ENCODE measurements around the gene SPO11. TPM values are rescaled to one million over a fixed set of nuclear protein-coding genes. Genes with fewer than 3 reads are reported as not detected.

SPO11 gene
- total RNA-seq, 1 experiment from 2014 or later, result not detected

GRCh38 chr20:57341663-57342062, 12.1 kb downstream of the SPO11 start:
- H3K27me3 ChIP-seq (ENCODE audit: insufficient read depth, low read length), result no peaks in the 10 kb centered on the region
- H3K4me3 Mint-ChIP-seq, result no peak overlapping the region
- H4K5ac ChIP-seq (ENCODE audit: insufficient read length, low read depth, low read length), result no peak overlapping the region
- H3K4ac ChIP-seq (ENCODE audit: low read depth, low read length), result no peak overlapping the region
- peaks cover 9% of the 10 kb centered on the region for H3K27me3 Mint-ChIP-seq (ENCODE audit: low read depth)
- H3K4me1 ChIP-seq (ENCODE audit: insufficient read depth, low read length), result no peaks in the 10 kb centered on the region
- no peaks in the 10 kb centered on the region for H3K79me1 ChIP-seq (ENCODE audit: insufficient read depth, low read depth, low read length, poor library complexity, severe bottlenecking)
- H2BK15ac ChIP-seq (ENCODE audit: low read depth, low read length), result no peak overlapping the region
- no peaks in the 10 kb centered on the region for H3K4me1 Mint-ChIP-seq
- no peak overlapping the region for H2AK5ac ChIP-seq (ENCODE audit: insufficient read length, low read length)
- H3K27ac Mint-ChIP-seq, result no peak overlapping the region
- no peaks in the 10 kb centered on the region for H3K23me2 ChIP-seq (ENCODE audit: insufficient read length, low read depth, low read length, poor library complexity, severe bottlenecking)
- no peak overlapping the region for H3K56ac ChIP-seq (ENCODE audit: insufficient read length, low read depth, low read length)
- H2AFZ ChIP-seq (ENCODE audit: low read length), result no peak overlapping the region
- H3K9me3 Mint-ChIP-seq, result no peaks in the 10 kb centered on the region
- H2BK20ac ChIP-seq (ENCODE audit: low read depth, low read length, poor library complexity, severe bottlenecking), result no peak overlapping the region
- H3T11ph ChIP-seq (ENCODE audit: low read length), result no peak overlapping the region
- no peak overlapping the region for H2BK5ac ChIP-seq (ENCODE audit: insufficient read length, low read length)
- H3K9me3 ChIP-seq (ENCODE audit: control insufficient read depth, low read depth, low read length), result no peaks in the 10 kb centered on the region
- H3K27ac ChIP-seq (ENCODE audit: insufficient read length, low read depth, low read length), result no peak overlapping the region
- H3K23ac ChIP-seq (ENCODE audit: insufficient read length, low read depth, low read length), result no peak overlapping the region
- H3K4me2 ChIP-seq (ENCODE audit: insufficient read depth, insufficient read length, low read length), result no peak overlapping the region
- no CpG with 5 or more reads among the region's 2 CpGs for WGBS (ENCODE audit: extremely low coverage, insufficient read length, low lambda C conversion rate)
- no peak overlapping the region for H3K18ac ChIP-seq (ENCODE audit: insufficient read length, low read depth, low read length)
- H3K36me3 Mint-ChIP-seq (ENCODE audit: insufficient read depth in 1 of 3, low read depth in 3 of 3), result no peaks in the 10 kb centered on the region
- no peaks in the 10 kb centered on the region for H3K79me2 ChIP-seq (ENCODE audit: insufficient read depth, low read length)
- H4K20me1 ChIP-seq (ENCODE audit: control insufficient read depth, insufficient read depth, insufficient read length), result no peaks in the 10 kb centered on the region
- H4K91ac ChIP-seq (ENCODE audit: insufficient read length, low read depth, low read length), result no peak overlapping the region
- TF ChIP-seq, protein P1, sequence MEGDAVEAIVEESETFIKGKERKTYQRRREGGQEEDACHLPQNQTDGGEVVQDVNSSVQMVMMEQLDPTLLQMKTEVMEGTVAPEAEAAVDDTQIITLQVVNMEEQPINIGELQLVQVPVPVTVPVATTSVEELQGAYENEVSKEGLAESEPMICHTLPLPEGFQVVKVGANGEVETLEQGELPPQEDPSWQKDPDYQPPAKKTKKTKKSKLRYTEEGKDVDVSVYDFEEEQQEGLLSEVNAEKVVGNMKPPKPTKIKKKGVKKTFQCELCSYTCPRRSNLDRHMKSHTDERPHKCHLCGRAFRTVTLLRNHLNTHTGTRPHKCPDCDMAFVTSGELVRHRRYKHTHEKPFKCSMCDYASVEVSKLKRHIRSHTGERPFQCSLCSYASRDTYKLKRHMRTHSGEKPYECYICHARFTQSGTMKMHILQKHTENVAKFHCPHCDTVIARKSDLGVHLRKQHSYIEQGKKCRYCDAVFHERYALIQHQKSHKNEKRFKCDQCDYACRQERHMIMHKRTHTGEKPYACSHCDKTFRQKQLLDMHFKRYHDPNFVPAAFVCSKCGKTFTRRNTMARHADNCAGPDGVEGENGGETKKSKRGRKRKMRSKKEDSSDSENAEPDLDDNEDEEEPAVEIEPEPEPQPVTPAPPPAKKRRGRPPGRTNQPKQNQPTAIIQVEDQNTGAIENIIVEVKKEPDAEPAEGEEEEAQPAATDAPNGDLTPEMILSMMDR (conservative IDR thresholded peaks at IDR 0.05), result no peak
- H2BK12ac ChIP-seq (ENCODE audit: insufficient read length, low read depth, low read length), result no peak overlapping the region
- no peak overlapping the region for H3K14ac ChIP-seq (ENCODE audit: insufficient read depth, low read length)
- H3K9ac ChIP-seq (ENCODE audit: extremely low read depth, insufficient read length, low read length), result no peak overlapping the region
- DNase-seq, result no peak
- no peak overlapping the region for H4K8ac ChIP-seq (replicated peaks; ENCODE audit: insufficient read length, low read depth, low read length)
- H2BK120ac ChIP-seq (ENCODE audit: low read depth, low read length, poor library complexity, severe bottlenecking), result no peak overlapping the region

Data from H9 (cell line).